T-helper 2 cell treated with Interferon-gamma antibody and Interleukin-4, amounts not matched to agents 100 ng/mL and 5 ng/mL, for 36 hours (primary cell): ENCODE data around the gene TMEM145. TPM values are rescaled to one million over a fixed set of nuclear protein-coding genes. Genes with fewer than 3 reads are reported as not detected.

Experiments used
- intact Hi-C: fragments of 100-400 bp; cut with micrococcal nuclease; formaldehyde crosslinking; loops from one replicate; pipeline ENCODE4 v1.15.1; 2023
- total RNA-seq: library from RNA; stranded (reverse); gene quantifications from 2 replicates; pipeline ENCODE4 v1.2.3, GENCODE V29; 2022

Gene TMEM145
- total RNA-seq, 1 donor from 2014 or later: 0.77 TPM

GRCh38 chr19:42288387-42288786 is 24.7 kb upstream of the TMEM145 start:
- intact Hi-C loops: no loop called here

GRCh38 chr19:42288881-42289555 is 24.1 kb upstream of the TMEM145 start:
- intact Hi-C loops: no loop called here

GRCh38 chr19:42289556-42290041 is 23.5 kb upstream of the TMEM145 start:
- intact Hi-C loops: no loop called here

GRCh38 chr19:42290136-42290522 is 23.0 kb upstream of the TMEM145 start:
- intact Hi-C loops: no loop called here

- intact Hi-C loops: no loop called here
Measured at GRCh38 chr19:42290523-42291434, 22.3 kb upstream of the TMEM145 start.

GRCh38 chr19:42291435-42291810 is 21.7 kb upstream of the TMEM145 start:
- intact Hi-C loops: no loop called here

GRCh38 chr19:42292042-42292960 is 20.8 kb upstream of the TMEM145 start:
- intact Hi-C loops: no loop called here

GRCh38 chr19:42292963-42293362 is 20.1 kb upstream of the TMEM145 start:
- intact Hi-C loops: no loop called here

GRCh38 chr19:42293540-42293939 is 19.6 kb upstream of the TMEM145 start:
- intact Hi-C loops: no loop called here

- intact Hi-C loops: no loop called here
Measured at GRCh38 chr19:42293948-42294347, 19.2 kb upstream of the TMEM145 start.

GRCh38 chr19:42294471-42295137 is 18.5 kb upstream of the TMEM145 start:
- intact Hi-C loops: no loop called here

- intact Hi-C loops: no loop called here
Measured at GRCh38 chr19:42295342-42295741, 17.8 kb upstream of the TMEM145 start.

GRCh38 chr19:42295831-42296525 is 17.1 kb upstream of the TMEM145 start:
- intact Hi-C loops: loop anchor here (2.0 kb wide), 1 partner anchor 163 kb away; the partner anchor contains the start of gene POU2F2

GRCh38 chr19:42297039-42297438 is 16.1 kb upstream of the TMEM145 start:
- intact Hi-C loops: loop anchor here (2.0 kb wide), 1 partner anchor 164 kb away; the partner anchor contains the start of gene POU2F2

- intact Hi-C loops: loop anchor here (1.0 kb wide), 4 partner anchors 18 to 169 kb away; partner anchors contain the start of genes MEGF8 and POU2F2
Measured at GRCh38 chr19:42301646-42302203, 11.4 kb upstream of the TMEM145 start, which contains the start of gene PRR19. TSS of gene PRR19 (plus strand) at chr19:42302132. CDS start at chr19:42309585, 7,453 bp downstream.

- intact Hi-C loops: no loop called here
Measured at GRCh38 chr19:42303101-42303464, 10.0 kb upstream of the TMEM145 start.

- intact Hi-C loops: no loop called here
Measured at GRCh38 chr19:42303876-42304275, 9.2 kb upstream of the TMEM145 start.

GRCh38 chr19:42306646-42307045 is 6.5 kb upstream of the TMEM145 start:
- intact Hi-C loops: no loop called here

GRCh38 chr19:42309686-42310085 is 3.4 kb upstream of the TMEM145 start:
- intact Hi-C loops: no loop called here

GRCh38 chr19:42311657-42312056 is 1.5 kb upstream of the TMEM145 start:
- intact Hi-C loops: no loop called here
